ENCODE results near the gene ALK. TPM values are rescaled to one million over a fixed set of nuclear protein-coding genes. Genes with fewer than 3 reads are reported as not detected.

Gene ALK
- total RNA-seq, 2 experiments from 2014 or later: not detected

GRCh38 chr2:29393676-29394075, 527.7 kb downstream of the ALK start:
- CTCF ChIA-PET: no interaction called here
- Mint-ChIP-seq H3K4me1 (ENCODE audit: low read depth) (no peaks in the 10 kb centered on the region), H3K36me3 (ENCODE audit: low read depth) (no peaks in the 10 kb centered on the region), H3K4me3 (no peak overlapping the region), H3K27me3 (peaks cover 21% of the 10 kb centered on the region), H3K27ac (no peak overlapping the region), H3K9me3 (no peaks in the 10 kb centered on the region)
- TF ChIP-seq CTCF (IDR thresholded peaks at IDR 0.05): no peak
- DNase-seq: no peak
- intact Hi-C loops (cut with micrococcal nuclease): no loop called here
- POLR2A ChIA-PET: no interaction called here
- ATAC-seq: no peak

GRCh38 chr2:29392774-29393173, 528.6 kb downstream of the ALK start:
- H3K4me1 Mint-ChIP-seq (ENCODE audit: low read depth): no peaks in the 10 kb centered on the region
- intact Hi-C loops (cut with micrococcal nuclease): no loop called here
- no peak for TF ChIP-seq CTCF (IDR thresholded peaks at IDR 0.05)
- ATAC-seq: no peak
- DNase-seq: no peak
- H3K36me3 Mint-ChIP-seq (ENCODE audit: low read depth): no peaks in the 10 kb centered on the region
- ChIA-PET POLR2A (no interaction called here), CTCF (no interaction called here)
- H3K4me3 Mint-ChIP-seq: no peak overlapping the region
- peaks cover 21% of the 10 kb centered on the region for H3K27me3 Mint-ChIP-seq
- no peaks in the 10 kb centered on the region for H3K9me3 Mint-ChIP-seq
- no peak overlapping the region for H3K27ac Mint-ChIP-seq

GRCh38 chr2:29390136-29390535, 531.2 kb downstream of the ALK start:
- intact Hi-C loops (cut with micrococcal nuclease): no loop called here
- ATAC-seq (no peak), DNase-seq (no peak)
- TF ChIP-seq CTCF (IDR thresholded peaks at IDR 0.05): no peak
- Mint-ChIP-seq H3K4me1 (ENCODE audit: low read depth) (no peaks in the 10 kb centered on the region), H3K27me3 (peaks cover 13% of the 10 kb centered on the region), H3K36me3 (ENCODE audit: low read depth) (no peaks in the 10 kb centered on the region), H3K4me3 (no peak overlapping the region), H3K27ac (no peak overlapping the region), H3K9me3 (no peaks in the 10 kb centered on the region)
- ChIA-PET CTCF (no interaction called here), POLR2A (no interaction called here)

- Mint-ChIP-seq H3K27ac (no peak overlapping the region), H3K4me1 (ENCODE audit: low read depth) (no peaks in the 10 kb centered on the region), H3K4me3 (no peak overlapping the region), H3K9me3 (no peaks in the 10 kb centered on the region), H3K27me3 (peaks cover 13% of the 10 kb centered on the region), H3K36me3 (ENCODE audit: low read depth) (no peaks in the 10 kb centered on the region)
- no peak for ATAC-seq
- CTCF ChIA-PET: no interaction called here
- no peak for TF ChIP-seq CTCF (IDR thresholded peaks at IDR 0.05)
- intact Hi-C loops (cut with micrococcal nuclease): no loop called here
- POLR2A ChIA-PET: no interaction called here
- DNase-seq: no peak
These were observed 531.7 kb downstream of the ALK start for GRCh38 chr2:29389686-29390085.

GRCh38 chr2:29388071-29388470, 533.3 kb downstream of the ALK start:
- ChIA-PET POLR2A (no interaction called here), CTCF (no interaction called here)
- DNase-seq (no peak), ATAC-seq (no peak)
- no peak overlapping the region for H3K4me3 Mint-ChIP-seq
- intact Hi-C loops (cut with micrococcal nuclease): no loop called here
- no peaks in the 10 kb centered on the region for H3K4me1 Mint-ChIP-seq (ENCODE audit: low read depth)
- no peak for TF ChIP-seq CTCF (IDR thresholded peaks at IDR 0.05)
- H3K27me3 Mint-ChIP-seq: peaks cover 5% of the 10 kb centered on the region
- no peaks in the 10 kb centered on the region for H3K9me3 Mint-ChIP-seq
- H3K27ac Mint-ChIP-seq: no peak overlapping the region
- H3K36me3 Mint-ChIP-seq (ENCODE audit: low read depth): no peaks in the 10 kb centered on the region
